HCT116 (cell line): ENCODE results near the gene MFSD6L. TPM values are rescaled to one million over a fixed set of nuclear protein-coding genes. Genes with fewer than 3 reads are reported as not detected.

Source experiments
- ATAC-seq: fragments of 200-7000 bp; cut with Tn5 transposase; 2 replicates; pipeline ENCODE4 v1.9.1; 2020; ENCODE audit warnings: mild to moderate bottlenecking, moderate library complexity
- BruUV-seq: library from RNA; stranded (reverse); fragments of 400-500 nt; replicated peaks from 2 replicates; lab custom pipeline; 2021; lab: Mats Ljungman, UMichigan
- CTCF ChIA-PET: fragments of 300-600 bp; sonication (Branson Sonifier 250); formaldehyde crosslinking; loops from one replicate; lab custom pipeline; 2021; ENCODE audit warnings: antibody characterized with exemption; lab: Charles Lee
- POLR2A ChIA-PET: fragments of 300-600, 350-600 bp; sonication (Branson Sonifier 250); formaldehyde crosslinking; loops from one replicate; lab custom pipeline; 2021; ENCODE audit warnings: antibody characterized with exemption; lab: Charles Lee
- RAD21 ChIA-PET, 2 experiments: fragments of 300-600 bp; sonication (Branson Sonifier 250); formaldehyde crosslinking; loops; one replicate each; lab custom pipeline; 2023; ENCODE audit warnings: low total read pairs in 2 of 2; ENCODE audit not compliant: uncharacterized antibody in 2 of 2, unreplicated experiment in 2 of 2, low non-redundant PET in 1 of 2; lab: Charles Lee
- DNase-seq: peaks from one replicate; pipeline ENCODE4 v3.0.0-alpha.2; 2010; ENCODE audit warnings: low read depth, low spot score
- H2AFZ ChIP-seq: fragments of 200-600 bp; shearing (Covaris generic), sonication (generic); 2 replicates; pipeline ENCODE4 v1.6.1; 2017; ENCODE audit warnings: low read depth, mixed run types, mixed read lengths, antibody characterized with exemption, low read length; ENCODE audit not compliant: poor library complexity, severe bottlenecking
- H3K27ac ChIP-seq: 2 replicates; pipeline ENCODE4 v1.5.1; 2012; ENCODE audit warnings: low read depth, low read length
- H3K27me3 ChIP-seq: fragments of 200-600 bp; sonication (generic); 2 replicates; pipeline ENCODE4 v1.6.1; 2016; ENCODE audit warnings: mixed run types, low read length, mixed read lengths; ENCODE audit not compliant: insufficient read depth
- H3K36me3 ChIP-seq, 2 experiments: fragments of 200-500 bp in 1 of 2; fragments of 200-600 bp in 1 of 2; sonication (Bioruptor generic) in 1 of 2; sonication (generic) in 1 of 2; 2 replicates each; pipeline versions ENCODE4 v1.5.1 to v1.6.1; 2014 to 2016; ENCODE audit warnings: low read length in 2 of 2, inconsistent platforms in 1 of 2, mixed read lengths in 1 of 2, mixed run types in 1 of 2; ENCODE audit not compliant: insufficient read depth in 2 of 2, control insufficient read depth in 1 of 2
- H3K4me1 ChIP-seq, 2 experiments: fragments of 200-600 bp in 1 of 2; sonication (generic) in 1 of 2; 2 replicates each; pipeline versions ENCODE4 v1.5.1 to v1.6.1; 2012 to 2017; ENCODE audit warnings: low read length in 2 of 2, inconsistent platforms in 1 of 2, mild to moderate bottlenecking in 1 of 2, mixed read lengths in 1 of 2, mixed run types in 1 of 2, moderate library complexity in 1 of 2; ENCODE audit not compliant: insufficient read depth in 2 of 2, control insufficient read depth in 1 of 2
- H3K4me2 ChIP-seq: fragments of 200-600 bp; sonication (generic); 2 replicates; pipeline ENCODE4 v1.6.1; 2017; ENCODE audit warnings: mixed run types, low read length, mixed read lengths
- H3K4me3 ChIP-seq, 2 experiments: fragments of 200-600 bp in 1 of 2; sonication (generic) in 1 of 2; replicated peaks in 1 of 2; 2 replicates each; pipeline ENCODE4 v1.5.1; 2011 to 2016; ENCODE audit warnings: low read length in 2 of 2, control low read depth in 1 of 2, low read depth in 1 of 2, mild to moderate bottlenecking in 1 of 2, mixed read lengths in 1 of 2, mixed run types in 1 of 2
- H3K79me2 ChIP-seq: fragments of 200-600 bp; sonication (generic); 2 replicates; pipeline ENCODE4 v1.6.1; 2017; ENCODE audit warnings: mild to moderate bottlenecking, mixed run types, low read length, moderate library complexity, mixed read lengths; ENCODE audit not compliant: insufficient read depth
- H3K9ac ChIP-seq: fragments of 200-600 bp; sonication (generic); 2 replicates; pipeline ENCODE4 v1.6.1; 2016; ENCODE audit warnings: low read length, mixed read lengths
- H3K9me2 ChIP-seq: fragments of 200-600 bp; sonication (generic), shearing (Covaris generic); 2 replicates; pipeline ENCODE4 v1.6.1; 2017; ENCODE audit warnings: mixed run types, mild to moderate bottlenecking, moderate library complexity; ENCODE audit not compliant: insufficient read depth
- H3K9me3 ChIP-seq, 2 experiments: fragments of 200-500 bp in 1 of 2; fragments of 200-600 bp in 1 of 2; sonication (Bioruptor generic) in 1 of 2; sonication (generic) in 1 of 2; 2 replicates each; pipeline ENCODE4 v1.6.1; 2014 to 2017; ENCODE audit warnings: low read length in 2 of 2, mixed read lengths in 2 of 2, inconsistent platforms in 1 of 2, low read depth in 1 of 2, mild to moderate bottlenecking in 1 of 2, mixed run types in 1 of 2, moderate library complexity in 1 of 2; ENCODE audit not compliant: control insufficient read depth in 1 of 2, insufficient read depth in 1 of 2
- H4K20me1 ChIP-seq: fragments of 200-600 bp; sonication (generic), shearing (Covaris generic); 2 replicates; pipeline ENCODE4 v1.6.1; 2017; ENCODE audit warnings: mixed run types, mild to moderate bottlenecking, moderate library complexity; ENCODE audit not compliant: insufficient read depth
- CBX3 ChIP-seq: IDR thresholded peaks from 2 replicates; pipeline ENCODE4 v1.6.1; 2012; ENCODE audit warnings: low read depth
- EGR1 ChIP-seq: IDR thresholded peaks from 2 replicates; pipeline ENCODE4 v1.6.1; 2012; ENCODE audit warnings: low read depth
- ELF1 ChIP-seq: IDR thresholded peaks from 2 replicates; pipeline ENCODE4 v1.6.1; 2012; ENCODE audit warnings: low read depth, borderline replicate concordance
- SP1 ChIP-seq: IDR thresholded peaks from 2 replicates; pipeline ENCODE4 v1.6.1; 2012; ENCODE audit warnings: low read depth
- SRF ChIP-seq: IDR thresholded peaks from 2 replicates; pipeline ENCODE4 v1.6.1; 2012; ENCODE audit warnings: low read depth
- YY1 ChIP-seq: IDR thresholded peaks from 2 replicates; pipeline ENCODE4 v1.6.1; 2011; ENCODE audit warnings: low read length, low read depth, moderate library complexity, mild to moderate bottlenecking; ENCODE audit not compliant: insufficient replicate concordance; ENCODE audit errors: extremely low read depth
- ZFX ChIP-seq: fragments of 450-650 bp; IDR thresholded peaks from 2 replicates; pipeline ENCODE4 v1.6.1; 2017
- intact Hi-C: fragments of 100-400 bp; cut with micrococcal nuclease; formaldehyde crosslinking; loops from 2 replicates; pipeline ENCODE4 v1.10.0; 2022
- total RNA-seq: library from RNA; stranded (reverse); gene quantifications from one replicate; pipeline ENCODE4 v1.2.1, GENCODE V29; 2021; ENCODE audit not compliant: unreplicated experiment
- TF ChIP-seq, protein P1 (sequence below): IDR thresholded peaks from 2 replicates; pipeline ENCODE4 v1.6.1; 2011; ENCODE audit warnings: mild to moderate bottlenecking, low read length, moderate library complexity; ENCODE audit not compliant: insufficient replicate concordance; ENCODE audit errors: extremely low read depth
- TF ChIP-seq, protein P2 (sequence below): IDR thresholded peaks from 2 replicates; pipeline ENCODE4 v1.6.1; 2012

Gene MFSD6L
- total RNA-seq, 1 experiment from 2014 or later: not detected

DNA sequence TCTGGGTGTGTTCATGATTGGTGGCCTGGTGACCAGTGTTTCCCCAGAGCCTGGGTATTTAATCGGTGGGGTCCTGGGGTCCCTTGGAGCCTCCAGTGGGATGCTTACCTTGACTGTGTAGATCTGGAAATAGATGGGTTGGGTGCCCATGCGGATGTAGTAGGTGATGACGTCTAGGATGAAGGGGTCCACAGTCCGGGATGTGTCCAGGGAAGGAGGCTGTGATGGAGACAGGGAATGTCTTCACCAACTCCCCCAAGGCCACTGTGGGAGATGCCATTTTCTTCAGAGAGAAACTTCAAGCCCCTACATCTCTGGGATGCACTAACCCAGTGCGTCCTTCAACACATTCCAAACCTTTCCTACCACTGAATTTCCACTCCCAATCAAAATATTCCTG, 24.1 kb upstream of the MFSD6L start:
- ChIA-PET RAD21 (no interaction called here), POLR2A (no interaction called here), CTCF (no interaction called here)
- H4K20me1 ChIP-seq: no peaks in the 10 kb centered on the region
- no peaks in the 10 kb centered on the region for H3K4me1 ChIP-seq
- no peak overlapping the region for H3K9ac ChIP-seq
- no peak overlapping the region for H2AFZ ChIP-seq
- no peak overlapping the region for H3K4me2 ChIP-seq
- H3K9me2 ChIP-seq: no peaks in the 10 kb centered on the region
- H3K79me2 ChIP-seq: no peaks in the 10 kb centered on the region
- no peaks in the 10 kb centered on the region; the same call in 1 of the 2 replicates for H3K27me3 ChIP-seq
- no TSS peak for BruUV-seq
- H3K9me3 ChIP-seq: peaks cover 4 to 9% of the 10 kb centered on the region in 2 experiments; a peak in 2 of 4 replicates
- ATAC-seq: no peak
- H3K4me3 ChIP-seq: no peak overlapping the region
- intact Hi-C loops: no loop called here
- H3K27ac ChIP-seq: no peak overlapping the region
- no peaks in the 10 kb centered on the region for H3K36me3 ChIP-seq
- no peak for DNase-seq
- TF ChIP-seq EGR1: no peak
- TF ChIP-seq, protein P1, sequence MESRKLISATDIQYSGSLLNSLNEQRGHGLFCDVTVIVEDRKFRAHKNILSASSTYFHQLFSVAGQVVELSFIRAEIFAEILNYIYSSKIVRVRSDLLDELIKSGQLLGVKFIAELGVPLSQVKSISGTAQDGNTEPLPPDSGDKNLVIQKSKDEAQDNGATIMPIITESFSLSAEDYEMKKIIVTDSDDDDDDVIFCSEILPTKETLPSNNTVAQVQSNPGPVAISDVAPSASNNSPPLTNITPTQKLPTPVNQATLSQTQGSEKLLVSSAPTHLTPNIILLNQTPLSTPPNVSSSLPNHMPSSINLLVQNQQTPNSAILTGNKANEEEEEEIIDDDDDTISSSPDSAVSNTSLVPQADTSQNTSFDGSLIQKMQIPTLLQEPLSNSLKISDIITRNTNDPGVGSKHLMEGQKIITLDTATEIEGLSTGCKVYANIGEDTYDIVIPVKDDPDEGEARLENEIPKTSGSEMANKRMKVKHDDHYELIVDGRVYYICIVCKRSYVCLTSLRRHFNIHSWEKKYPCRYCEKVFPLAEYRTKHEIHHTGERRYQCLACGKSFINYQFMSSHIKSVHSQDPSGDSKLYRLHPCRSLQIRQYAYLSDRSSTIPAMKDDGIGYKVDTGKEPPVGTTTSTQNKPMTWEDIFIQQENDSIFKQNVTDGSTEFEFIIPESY: no peak
- no peak for TF ChIP-seq SRF
- TF ChIP-seq ZFX: no peak
- no peak for TF ChIP-seq YY1
- TF ChIP-seq, protein P2, sequence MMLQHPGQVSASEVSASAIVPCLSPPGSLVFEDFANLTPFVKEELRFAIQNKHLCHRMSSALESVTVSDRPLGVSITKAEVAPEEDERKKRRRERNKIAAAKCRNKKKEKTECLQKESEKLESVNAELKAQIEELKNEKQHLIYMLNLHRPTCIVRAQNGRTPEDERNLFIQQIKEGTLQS: no peak

DNA sequence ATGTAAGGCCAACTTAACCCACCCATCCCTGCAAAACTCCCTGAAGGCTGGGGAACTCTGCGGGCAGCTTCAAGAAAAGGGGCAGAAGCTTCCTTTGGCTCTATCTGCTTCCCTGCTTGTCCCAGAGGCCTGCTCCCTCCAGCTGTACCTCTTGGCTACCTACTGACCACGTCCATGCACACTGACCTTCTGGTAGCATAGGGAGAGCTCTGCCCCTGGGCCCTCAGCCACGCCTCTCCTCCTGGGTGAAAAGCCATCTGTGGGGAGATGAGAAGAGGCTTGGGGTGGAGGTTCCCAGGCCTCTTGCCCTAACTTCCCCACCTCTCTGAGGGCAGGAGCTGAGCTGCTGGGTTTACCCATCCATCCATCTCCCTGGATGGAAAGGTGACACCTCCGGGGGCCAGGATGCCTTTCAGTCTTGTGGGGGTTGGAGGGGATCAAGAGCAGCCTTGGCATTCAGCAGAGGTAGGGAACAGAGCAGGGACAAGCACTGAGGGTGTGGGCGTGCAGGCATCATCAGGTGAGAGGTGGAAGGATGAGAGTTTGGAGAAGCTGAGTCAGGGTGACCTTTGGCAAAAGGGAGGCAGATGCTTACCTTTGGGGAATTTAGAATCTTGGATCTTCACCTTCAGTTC, 23.4 kb upstream of the MFSD6L start:
- Histone ChIP-seq H3K9me3 (peaks cover 4 to 9% of the 10 kb centered on the region in 2 experiments; a peak in 2 of 4 replicates), H4K20me1 (no peaks in the 10 kb centered on the region), H2AFZ (no peak overlapping the region), H3K27me3 (no peaks in the 10 kb centered on the region; the same call in 1 of the 2 replicates), H3K4me3 (no peak overlapping the region), H3K9me2 (no peaks in the 10 kb centered on the region), H3K36me3 (no peaks in the 10 kb centered on the region), H3K4me2 (no peak overlapping the region), H3K9ac (no peak overlapping the region), H3K4me1 (no peaks in the 10 kb centered on the region), H3K27ac (no peak overlapping the region), H3K79me2 (no peaks in the 10 kb centered on the region)
- ATAC-seq (no peak), DNase-seq (no peak)
- CTCF ChIA-PET: no interaction called here
- BruUV-seq: no TSS peak
- POLR2A ChIA-PET: no interaction called here
- intact Hi-C loops: no loop called here
- RAD21 ChIA-PET: no interaction called here
- TF ChIP-seq ELF1: no peak
- no peak for TF ChIP-seq SP1
- TF ChIP-seq CBX3: no peak
